Heart right ventricle (tissue), 16 donors: Measurements from ENCODE around the gene EFCAB8. TPM values are rescaled to one million over a fixed set of nuclear protein-coding genes. Genes with fewer than 3 reads are reported as not detected.
"Not testable (repeated sequence)": the region's sequence is repeated elsewhere in the genome, so short reads cannot be mapped to it uniquely, and the experiment has no call there.

Source experiments
- ATAC-seq, 8 donors: fragments of 200-7000 bp; cut with Tn5 transposase; one replicate each; pipeline ENCODE4 v1.9.1; 2020; ENCODE audit warnings: mild to moderate bottlenecking in 8 of 8, moderate library complexity in 8 of 8, moderate number of reproducible peaks in 1 of 8
- DNase-seq, 2 donors: peaks; one replicate each; pipeline ENCODE4 v3.0.0-alpha.2; 2020
- H3K27ac ChIP-seq, 10 donors: fragments of 200-600 bp; sonication (generic) in 2 of 10; one replicate each; pipeline versions ENCODE4 v1.5.0 to v1.8.0; 2020 to 2022; ENCODE audit warnings: mild to moderate bottlenecking in 3 of 10
- H3K27me3 ChIP-seq, 7 donors: fragments of 200-600 bp; one replicate each; pipeline ENCODE4 v1.8.0; 2021 to 2022; ENCODE audit warnings: mild to moderate bottlenecking in 2 of 7
- H3K36me3 ChIP-seq, 9 donors: fragments of 200-600 bp; sonication (generic) in 1 of 9; one replicate each; pipeline versions ENCODE4 v1.5.0 to v1.8.0; 2020 to 2022; ENCODE audit warnings: mild to moderate bottlenecking in 2 of 9
- H3K4me1 ChIP-seq, 9 donors: fragments of 200-600 bp; sonication (generic) in 1 of 9; one replicate each; pipeline versions ENCODE4 v1.5.0 to v1.8.0; 2020 to 2022; ENCODE audit warnings: mild to moderate bottlenecking in 4 of 9
- H3K4me3 ChIP-seq, 10 donors: fragments of 200-600 bp; sonication (generic) in 2 of 10; one replicate each; pipeline versions ENCODE4 v1.5.0 to v1.8.0; 2020 to 2022; ENCODE audit warnings: mild to moderate bottlenecking in 7 of 10, moderate library complexity in 2 of 10
- H3K9me3 ChIP-seq, 11 donors: fragments of 200-600 bp in 10 of 11; sonication (generic) in 2 of 11; one replicate each; pipeline versions ENCODE4 v1.5.0 to v1.8.0; 2013 to 2022; ENCODE audit warnings: mild to moderate bottlenecking in 2 of 11, control low read depth in 1 of 11, moderate library complexity in 1 of 11
- WGBS, 2 donors: extraction: QIAGEN DNeasy Blood & Tissue Kit; methylation state at CpG; one replicate each; pipeline ENCODE4 v1.1.7; 2013; ENCODE audit warnings: inconsistent platforms in 1 of 2; 5-methylcytosine and 5-hydroxymethylcytosine counted together
- intact Hi-C, 10 donors: fragments of 100-400 bp; cut with DNase I; formaldehyde crosslinking; loops; one replicate each; pipeline versions ENCODE4 v1.11.1 to v1.14.2; 2022
- polyA plus RNA-seq, 2 donors: library from polyadenylated mRNA; stranded (reverse); fragments of 200-250 nt; gene quantifications; one replicate each; pipeline ENCODE4 v1.2.3, GENCODE V29; 2013
- total RNA-seq, 10 donors: library from RNA; stranded (reverse); fragmentation: NEBNext Ultra II Directional in 3 of 10; extraction: Animal tissue kit (Norgen Biotek cat#: 25700) in 3 of 10; gene quantifications; one replicate each; pipeline versions ENCODE4 v1.2.1 to v1.2.4, GENCODE V29; 2021 to 2023
- TF ChIP-seq, protein P1 (sequence below), 9 donors: fragments of 200-600 bp; sonication (generic) in 2 of 9; IDR thresholded peaks; one replicate each; pipeline versions ENCODE4 v1.5.0 to v1.8.0; 2021 to 2022; ENCODE audit warnings: antibody characterized with exemption in 9 of 9, mild to moderate bottlenecking in 5 of 9, moderate library complexity in 1 of 9
- donor health status: Arrhythmogenic right ventricular cardiomyopathy.
- donor health status: ischemic (EF 13 %, LVEDD 7.1; RV severe dilation, severe dysfunction).
- donor health status: healthy with polysubstance abuse.
- donor health status: DM: no; HTN: yes; CAD: no.
- donor health status: DM: no; HTN: no; CAD: no.
- donor health status: ischemic (EF 25% LVEDD 6.9; RV normal size, moderate dysfunction).
- donor health status: ischemic (EF 25% LVEDD 5.7; RV mildly dilated, moderate dysfunction).
- donor health status: healthy.
- donor health status: DM: yes; HTN: yes; CAD: no.
- donor health status: Ischemic cardiomyopathy.
- donor health status: ischemic (EF 35%, LVEDD 5.7; RV mildly dilated, moderate dysfunction).
- donor health status: nonischemic (EF 11% LVEDD 7.7; RV severe dilation, severe dysfunction).
- donor health status: DM: yes; HTN: yes; CAD: no.
- donor health status: PGD.
- donor health status: ischemic (EF 29% LVEDD 5.4; RV normal size, mild dysfunction).
- donor health status: nonischemic (EF 23%, LVEDD 6.1; RV moderate dilation, normal function).

The EFCAB8 gene
- total and polyA plus RNA-seq, 12 donors: 0.15 to 0.58 TPM; not detected in 10

DNA sequence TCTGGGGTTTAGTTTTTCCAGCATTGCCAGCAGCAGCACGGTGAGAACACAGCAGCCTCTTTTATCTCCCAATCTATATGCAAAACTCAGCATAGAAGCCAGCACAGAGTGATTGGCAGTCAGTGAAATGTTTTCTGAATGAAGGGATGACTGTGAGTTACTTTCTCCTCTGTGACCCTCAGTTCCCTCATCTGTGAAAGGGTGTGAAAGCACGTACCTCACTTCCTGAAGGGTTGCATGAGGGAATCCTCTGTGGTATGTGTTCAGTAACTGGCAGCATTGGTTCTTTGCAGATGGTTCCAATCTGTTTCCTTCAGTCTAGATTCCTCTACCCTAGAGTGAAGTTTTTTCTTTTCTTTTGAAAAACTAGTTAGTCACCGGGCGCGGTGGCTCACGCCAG is 40.0 kb downstream of the EFCAB8 start:
- intact Hi-C loops: loop anchor here in 1 of 10 donors (10.0 kb wide), 1 partner anchor 104 kb away; no protein-coding TSS in a partner anchor
- Histone ChIP-seq H3K4me1 (no peaks in the 10 kb centered on the region), H3K27ac (no peak overlapping the region), H3K4me3 (no peak overlapping the region), H3K36me3 (no peaks in the 10 kb centered on the region), H3K9me3 (no peaks in the 10 kb centered on the region), H3K27me3 (no peaks in the 10 kb centered on the region)
- DNase-seq (no peak), ATAC-seq (no peak)
- 69 to 82% methylated on average over 6 of the region's 6 CpGs for WGBS, 2 donors
- TF ChIP-seq, protein P1, sequence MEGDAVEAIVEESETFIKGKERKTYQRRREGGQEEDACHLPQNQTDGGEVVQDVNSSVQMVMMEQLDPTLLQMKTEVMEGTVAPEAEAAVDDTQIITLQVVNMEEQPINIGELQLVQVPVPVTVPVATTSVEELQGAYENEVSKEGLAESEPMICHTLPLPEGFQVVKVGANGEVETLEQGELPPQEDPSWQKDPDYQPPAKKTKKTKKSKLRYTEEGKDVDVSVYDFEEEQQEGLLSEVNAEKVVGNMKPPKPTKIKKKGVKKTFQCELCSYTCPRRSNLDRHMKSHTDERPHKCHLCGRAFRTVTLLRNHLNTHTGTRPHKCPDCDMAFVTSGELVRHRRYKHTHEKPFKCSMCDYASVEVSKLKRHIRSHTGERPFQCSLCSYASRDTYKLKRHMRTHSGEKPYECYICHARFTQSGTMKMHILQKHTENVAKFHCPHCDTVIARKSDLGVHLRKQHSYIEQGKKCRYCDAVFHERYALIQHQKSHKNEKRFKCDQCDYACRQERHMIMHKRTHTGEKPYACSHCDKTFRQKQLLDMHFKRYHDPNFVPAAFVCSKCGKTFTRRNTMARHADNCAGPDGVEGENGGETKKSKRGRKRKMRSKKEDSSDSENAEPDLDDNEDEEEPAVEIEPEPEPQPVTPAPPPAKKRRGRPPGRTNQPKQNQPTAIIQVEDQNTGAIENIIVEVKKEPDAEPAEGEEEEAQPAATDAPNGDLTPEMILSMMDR (IDR thresholded peaks at IDR 0.05): no peak

DNA sequence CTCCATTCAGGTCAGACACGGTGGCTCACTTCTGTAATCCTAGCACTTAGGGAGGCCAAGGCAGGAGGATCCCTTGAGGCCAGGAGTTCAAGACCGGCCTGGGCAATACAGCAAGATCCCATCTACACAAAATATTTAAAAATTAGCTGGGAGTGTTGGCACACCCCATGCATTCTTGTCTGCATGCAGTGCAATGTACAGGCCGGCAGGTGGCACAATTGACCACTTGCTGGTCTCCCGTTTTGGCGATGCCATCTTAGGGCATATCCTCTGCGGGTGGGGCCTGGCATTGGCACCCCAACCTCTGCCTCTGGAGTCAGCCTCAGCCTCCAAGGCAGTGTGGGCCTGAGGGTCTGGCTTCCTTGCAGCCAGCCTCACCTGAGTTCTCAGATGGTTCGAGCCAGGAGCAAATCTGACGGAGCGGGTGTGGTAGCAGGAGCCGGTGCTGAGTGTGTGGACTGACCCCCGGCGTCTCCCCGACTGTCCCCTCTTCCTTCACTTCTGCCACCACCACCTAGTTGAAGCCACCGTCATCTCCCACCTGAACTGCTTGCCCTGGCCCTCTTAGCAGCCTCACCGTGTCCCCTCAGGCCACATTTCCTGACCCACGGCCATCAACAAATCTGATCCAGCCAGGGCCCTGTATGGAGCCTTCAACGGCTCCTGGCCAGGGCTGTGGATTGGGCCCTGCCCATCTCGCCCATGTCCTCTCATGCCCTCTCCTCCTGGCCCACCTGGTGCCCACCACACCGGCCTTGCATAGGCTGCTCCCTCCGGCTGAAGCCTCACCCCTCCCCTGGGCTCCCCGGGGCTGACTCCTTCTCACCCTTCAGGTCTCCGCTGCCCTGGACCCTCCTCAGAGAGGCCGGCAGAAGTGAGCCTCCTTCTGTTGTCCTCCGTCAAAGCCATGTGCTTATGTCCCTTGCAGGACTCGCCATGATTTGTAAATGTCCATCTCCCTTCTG is 44.0 kb downstream of the EFCAB8 start:
- H3K27ac ChIP-seq: no peak overlapping the region
- intact Hi-C loops: loop anchor here (2.0 to 10.0 kb wide), 14 partner anchors 102 to 400 kb away; partner anchors contain the start of genes BPIFB4 (in 2 of the 10), BPIFA3 (in 1 of the 10), BPIFB2 (in 1 of the 10) and SUN5 (in 1 of the 10)
- WGBS, 2 donors: 66 to 69% methylated on average over 25 of the region's 25 CpGs
- TF ChIP-seq, protein P1 (IDR thresholded peaks at IDR 0.05): peak; percentile 77 to 93 (median 90)
- H3K27me3 ChIP-seq: peaks cover 0 to 6% (median 0%) of the 10 kb centered on the region in 7 donors
- H3K36me3 ChIP-seq: no peaks in the 10 kb centered on the region
- no peak overlapping the region for H3K4me3 ChIP-seq
- H3K4me1 ChIP-seq: no peaks in the 10 kb centered on the region
- no peaks in the 10 kb centered on the region for H3K9me3 ChIP-seq
- ATAC-seq (peak in 6 of 8 donors; percentile 60 to 75 (median 66)), DNase-seq (peak; percentile 32 to 41)

DNA sequence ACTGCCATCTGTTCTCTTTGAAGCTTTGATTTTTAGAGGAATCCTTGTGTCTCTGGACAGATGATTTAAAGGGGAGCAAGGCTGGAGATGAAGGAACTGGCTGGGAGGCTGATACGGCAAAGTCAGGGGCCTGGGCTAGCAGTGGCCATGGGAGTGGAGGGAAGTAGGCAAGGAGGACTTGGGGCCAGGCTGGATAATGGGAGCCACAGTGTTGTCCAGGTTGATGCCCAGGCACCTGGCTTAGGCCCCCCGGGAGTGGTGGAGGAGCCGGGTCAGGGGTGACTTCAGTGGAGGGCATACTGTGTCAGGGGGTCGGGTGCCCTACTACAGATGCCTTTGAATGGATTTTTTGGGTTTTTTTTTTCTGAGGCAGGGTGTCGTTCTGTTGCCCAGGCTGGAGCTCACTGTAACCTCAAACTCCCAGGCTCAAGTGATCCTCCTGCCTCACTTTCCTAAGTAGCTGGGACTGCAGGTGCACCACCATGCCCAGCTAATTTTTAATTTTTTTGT is 45.0 kb downstream of the EFCAB8 start:
- ATAC-seq (no peak), DNase-seq (no peak)
- H3K27ac ChIP-seq: no peak overlapping the region
- 88 to 91% methylated on average over 5 of the region's 5 CpGs for WGBS, 2 donors
- H3K36me3 ChIP-seq: no peaks in the 10 kb centered on the region
- no peak overlapping the region for H3K4me3 ChIP-seq
- no peaks in the 10 kb centered on the region for H3K9me3 ChIP-seq
- TF ChIP-seq, protein P1 (IDR thresholded peaks at IDR 0.05): no peak
- H3K27me3 ChIP-seq: peaks cover 0 to 6% (median 0%) of the 10 kb centered on the region in 7 donors
- intact Hi-C loops: loop anchor here (2.0 to 10.0 kb wide), 14 partner anchors 101 to 399 kb away; partner anchors contain the start of genes BPIFB4 (in 2 of the 10), BPIFA3 (in 1 of the 10), BPIFB2 (in 1 of the 10) and SUN5 (in 1 of the 10)
- H3K4me1 ChIP-seq: no peaks in the 10 kb centered on the region

DNA sequence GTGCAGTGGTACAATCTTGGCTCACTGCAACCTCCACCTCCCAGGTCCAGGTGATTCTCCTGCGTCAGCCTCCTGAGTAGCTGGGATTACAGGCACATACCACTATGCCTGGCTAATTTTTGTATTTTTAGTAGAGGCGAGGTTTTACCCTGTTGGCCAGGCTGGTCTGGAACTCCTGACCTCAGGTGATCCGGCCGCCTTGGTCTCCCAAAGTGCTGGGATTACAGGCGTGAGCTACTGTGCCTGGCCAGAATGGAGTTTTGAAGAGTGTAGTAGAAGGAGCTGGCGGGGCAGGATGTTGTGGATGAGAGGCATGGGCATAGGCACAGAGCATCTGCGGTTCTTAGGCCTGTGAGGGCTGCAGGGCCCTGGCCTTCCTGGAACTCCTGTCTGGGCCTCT is 46.0 kb downstream of the EFCAB8 start:
- not testable (repeated sequence) for H3K36me3 ChIP-seq, H3K27me3 ChIP-seq, H3K9me3 ChIP-seq, DNase-seq, ATAC-seq, H3K27ac ChIP-seq, H3K4me1 ChIP-seq, H3K4me3 ChIP-seq
- intact Hi-C loops: loop anchor here in 9 of 10 donors (2.0 to 10.0 kb wide), 11 partner anchors 100 to 398 kb away; partner anchors contain the start of genes BPIFB4 (in 2 of the 9), BPIFA3 (in 1 of the 9), BPIFB2 (in 1 of the 9) and SUN5 (in 1 of the 9)
- 93 to 95% methylated on average over 7 of the region's 7 CpGs for WGBS, 2 donors
